T-helper 1 cell (primary cell): ENCODE results near the gene SUPV3L1.

ENCODE experiments used
- DNase-seq, 5 donors: peaks; one replicate each; pipeline ENCODE4 v3.0.0-alpha.2; 2012 to 2020

Gene SUPV3L1

DNA sequence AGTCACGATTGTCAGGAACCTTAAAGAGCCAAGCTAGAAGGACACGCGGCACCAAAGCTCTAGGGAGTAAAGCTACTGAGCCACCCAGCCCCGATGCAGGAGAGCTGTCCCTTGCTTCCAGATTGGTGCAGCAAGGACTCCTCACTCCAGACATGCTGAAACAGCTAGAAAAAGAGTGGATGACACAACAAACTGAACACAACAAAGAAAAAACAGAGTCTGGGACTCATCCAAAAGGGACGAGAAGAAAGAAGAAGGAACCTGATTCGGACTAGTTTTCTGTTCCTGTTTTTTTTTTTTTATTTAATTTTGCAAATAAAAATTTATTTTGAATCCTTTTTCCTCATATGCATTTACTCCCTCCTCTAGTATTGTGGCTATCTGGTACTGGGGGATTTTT, 28.7 kb downstream of the SUPV3L1 start:
- DNase-seq: no peak

DNA sequence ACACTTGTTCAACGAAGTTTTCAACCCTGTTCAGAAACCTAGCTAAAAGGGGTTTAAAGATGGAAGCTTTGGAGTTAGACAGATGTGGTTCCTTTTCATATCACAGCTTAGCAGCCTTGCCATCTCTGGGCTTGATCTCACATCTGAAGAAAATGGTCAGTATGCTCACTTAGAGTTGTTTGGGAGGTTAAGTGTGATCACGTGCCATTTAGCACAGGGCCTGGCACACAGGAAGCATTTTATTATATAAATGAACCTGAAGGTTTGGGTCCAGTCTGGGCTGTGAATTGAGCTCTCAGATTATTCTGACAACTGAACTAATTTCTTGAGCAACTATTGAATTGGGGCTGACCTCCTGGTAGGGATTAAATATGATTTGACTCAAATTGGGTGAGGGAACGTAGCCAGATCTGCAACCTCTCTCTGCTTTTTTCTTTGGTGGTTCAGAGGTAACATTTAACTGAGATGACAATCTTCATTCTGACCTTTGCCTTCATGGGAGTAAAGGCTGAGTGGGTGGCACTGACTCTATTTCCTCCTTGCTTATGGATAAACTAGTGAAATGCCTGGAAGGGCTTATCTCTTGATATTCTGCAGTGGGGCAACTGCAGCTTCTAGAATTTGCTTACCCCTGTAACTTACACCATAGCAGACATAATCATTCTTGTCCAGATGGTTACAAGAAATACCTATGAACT, 29.9 kb downstream of the SUPV3L1 start:
- DNase-seq: no peak

DNA sequence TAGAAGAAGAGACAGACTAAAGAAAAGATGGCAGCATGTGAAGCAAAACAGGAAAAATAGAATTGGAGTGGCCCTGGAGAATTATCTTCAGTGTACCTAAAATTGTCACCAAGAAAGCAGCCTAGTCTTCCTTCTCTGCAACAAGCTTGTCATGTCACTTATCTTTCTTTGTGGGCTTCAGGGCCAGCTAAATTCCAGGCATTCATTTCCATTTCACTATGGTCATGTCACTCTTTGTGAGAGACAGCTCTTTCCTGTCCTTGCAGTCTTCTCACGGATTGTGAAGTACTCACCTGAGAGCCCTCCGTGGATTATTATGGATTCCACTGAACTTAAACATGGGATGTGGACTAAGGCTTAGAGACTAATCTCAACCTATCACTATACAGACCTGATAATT, 31.1 kb downstream of the SUPV3L1 start:
- DNase-seq: no peak

- DNase-seq: no peak
Observed at GRCh38 chr10:69211524-69211923, 31.5 kb downstream of the SUPV3L1 start.

DNA sequence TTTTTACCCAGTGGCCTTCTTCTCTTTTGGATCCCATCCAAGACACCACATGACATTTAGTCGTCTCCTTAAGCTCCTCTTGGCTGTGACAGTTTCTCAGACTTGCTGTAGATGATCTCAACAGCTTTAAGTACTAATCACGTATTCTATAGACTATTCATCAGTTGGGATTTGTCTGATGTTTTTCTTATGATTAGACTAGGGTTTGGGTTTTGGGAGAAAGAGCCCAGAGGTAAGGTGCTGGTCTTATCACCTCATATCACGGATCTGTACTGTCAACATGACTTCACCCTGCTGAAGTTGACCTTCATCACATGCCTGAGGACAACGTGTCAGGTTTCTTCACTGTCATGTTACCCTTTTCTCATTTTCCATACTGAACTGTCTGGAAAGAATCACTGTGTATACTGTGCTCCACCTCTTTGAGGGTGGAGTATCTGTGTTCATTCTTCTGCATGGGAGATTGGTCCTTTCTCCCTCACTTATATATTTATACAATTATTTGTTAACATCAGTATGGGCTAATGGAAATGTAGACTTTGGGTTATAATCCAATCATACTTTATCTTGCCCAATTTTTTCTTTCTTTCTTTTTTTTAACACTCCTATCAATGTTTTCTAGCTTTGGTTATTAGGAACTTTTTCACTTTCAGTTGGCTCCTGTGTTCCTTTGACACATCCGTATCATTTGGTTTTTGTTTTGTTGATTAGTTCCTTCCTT, 33.7 kb downstream of the SUPV3L1 start:
- DNase-seq: no peak

GRCh38 chr10:69214666-69215131, 34.7 kb downstream of the SUPV3L1 start:
- peak in 1 of 5 donors; percentile 46 for DNase-seq

GRCh38 chr10:69215405-69216171, 35.6 kb downstream of the SUPV3L1 start:
- DNase-seq: peak in 1 of 5 donors; percentile 79

- no peak for DNase-seq
Observed at GRCh38 chr10:69216577-69217118, 36.6 kb downstream of the SUPV3L1 start.

DNA sequence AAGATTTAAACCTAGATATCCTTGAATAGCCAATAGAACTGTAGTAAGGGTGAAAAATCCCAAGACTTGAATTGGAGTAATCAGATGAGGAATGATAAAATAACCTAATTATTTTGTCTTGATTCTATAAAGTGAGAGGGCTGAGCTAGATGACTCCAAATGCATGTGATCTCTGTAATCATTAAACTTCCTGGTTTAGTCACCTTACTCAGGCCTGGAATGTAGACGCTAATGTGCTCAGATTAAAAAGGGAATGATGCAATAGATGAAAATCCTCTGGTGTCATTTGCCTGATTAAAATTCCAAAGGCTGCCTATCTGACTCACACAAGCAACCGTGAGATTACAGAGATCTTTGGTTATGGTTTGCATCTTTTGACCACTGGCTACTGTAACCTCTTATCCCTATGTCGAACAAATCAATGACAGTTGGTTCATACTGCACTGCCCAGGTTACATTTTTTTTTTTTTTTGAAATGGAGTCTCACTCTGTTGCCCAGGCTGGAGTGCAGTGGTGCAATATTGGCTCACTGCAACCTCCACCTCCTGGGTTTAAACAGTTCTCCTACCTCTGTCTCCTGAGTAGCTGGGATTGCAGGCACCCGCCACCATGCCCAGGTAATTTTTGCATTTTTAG, 37.2 kb downstream of the SUPV3L1 start:
- DNase-seq: no peak

DNA sequence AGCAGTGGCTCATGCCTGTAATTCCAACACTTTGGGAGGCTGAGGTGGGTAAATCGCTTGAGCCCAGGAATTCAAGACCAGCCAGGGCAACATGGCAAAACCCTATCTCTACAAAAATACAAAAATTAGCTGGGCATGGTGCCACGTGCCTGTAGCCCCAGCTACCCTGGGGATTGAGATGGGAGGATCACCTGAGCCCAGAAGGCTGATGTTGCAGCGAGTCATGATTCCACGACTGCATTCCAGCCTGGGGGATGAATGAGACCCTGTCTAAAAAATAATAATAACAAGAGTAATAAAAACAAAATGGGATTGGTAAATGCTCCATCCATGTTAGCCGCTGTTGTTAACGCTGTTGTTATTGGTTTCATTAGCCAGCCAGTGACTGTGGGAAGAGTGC, 38.8 kb downstream of the SUPV3L1 start:
- DNase-seq: no peak

DNA sequence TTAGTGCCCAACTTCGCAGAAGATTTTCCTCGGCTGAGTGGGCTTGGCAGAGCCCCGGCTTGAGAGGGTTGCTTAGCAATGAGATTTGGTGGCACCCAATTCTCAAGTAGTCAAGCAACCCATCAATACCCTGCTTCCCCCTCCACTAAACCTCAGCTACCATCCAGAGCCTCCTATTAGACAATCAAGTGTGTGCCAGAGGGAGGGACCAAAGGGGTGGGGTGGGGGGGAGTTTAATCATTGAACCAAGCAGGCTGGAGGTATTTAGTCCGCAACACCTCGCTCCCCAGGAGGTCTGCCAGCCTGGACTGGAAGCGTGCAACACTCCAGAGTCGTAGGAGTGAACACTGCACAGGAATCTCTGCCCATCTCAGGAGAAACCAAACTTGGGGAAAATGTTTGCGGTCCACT, 40.0 kb downstream of the SUPV3L1 start, which contains the start of gene HKDC1:
HKDC1 (plus strand) TSS at position 292 of the 411 bp plus-strand sequence; CDS start at position 396, 104 bp downstream.
- DNase-seq: no peak

- DNase-seq: no peak
Observed at GRCh38 chr10:69220507-69220906, 40.5 kb downstream of the SUPV3L1 start.

DNA sequence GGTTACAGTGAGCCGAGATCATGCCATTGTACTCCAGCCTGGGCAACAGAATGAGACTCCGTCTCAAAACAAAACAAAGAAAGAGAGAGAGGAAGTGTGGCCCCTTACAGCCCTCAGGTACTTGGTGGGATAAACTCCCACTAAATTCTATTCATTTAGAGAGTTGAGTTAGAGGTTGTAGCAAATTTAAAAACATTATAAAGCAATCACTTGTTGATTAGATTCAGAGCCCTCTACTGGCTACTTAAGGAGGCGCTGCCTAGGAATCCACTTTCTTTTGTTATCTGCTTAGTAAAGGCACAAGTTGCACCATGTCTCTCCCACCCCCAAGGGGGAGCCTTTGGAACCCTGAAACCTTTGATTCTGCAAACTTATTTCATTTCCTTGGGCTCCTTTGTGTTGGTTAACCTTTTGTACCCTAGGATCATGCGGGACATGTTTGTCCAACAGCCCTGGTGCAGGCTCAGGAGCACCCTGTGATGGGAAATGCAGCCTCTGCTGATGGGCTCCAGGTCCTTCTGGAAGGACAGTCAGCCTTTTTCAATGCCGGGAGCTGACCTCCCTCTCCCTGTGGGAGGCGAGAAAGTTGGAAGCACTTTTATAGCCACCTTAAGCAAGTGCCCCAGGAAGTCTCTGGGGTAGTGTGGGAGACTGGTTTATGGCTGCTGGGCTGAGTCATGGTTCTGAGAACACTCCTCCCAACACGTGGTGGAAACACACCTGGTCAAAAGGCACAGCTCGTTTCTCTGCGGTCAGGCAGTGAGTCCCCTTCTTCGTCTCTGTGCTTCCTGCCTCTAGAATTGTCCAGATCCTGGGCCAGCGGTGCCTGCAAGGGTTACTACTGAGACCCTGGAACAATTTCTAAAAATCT, 42.4 kb downstream of the SUPV3L1 start:
- DNase-seq: peak in 4 of 5 donors; percentile 30 to 92 (median 38)

DNA sequence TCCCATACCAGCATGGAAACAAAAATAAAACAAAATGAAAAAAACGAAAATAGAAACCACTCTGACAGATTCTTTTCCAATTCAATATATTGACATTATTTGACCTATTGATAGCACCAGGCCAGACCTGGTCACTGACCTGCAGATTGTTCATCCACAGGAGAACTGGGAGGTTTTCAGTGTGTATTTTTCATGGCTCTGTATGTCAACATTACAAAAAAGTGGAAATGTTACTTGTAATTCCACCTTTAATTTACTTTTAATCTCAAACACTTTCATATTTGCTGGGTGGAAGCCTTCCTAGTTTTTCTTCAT, 43.0 kb downstream of the SUPV3L1 start:
- DNase-seq: no peak

DNA sequence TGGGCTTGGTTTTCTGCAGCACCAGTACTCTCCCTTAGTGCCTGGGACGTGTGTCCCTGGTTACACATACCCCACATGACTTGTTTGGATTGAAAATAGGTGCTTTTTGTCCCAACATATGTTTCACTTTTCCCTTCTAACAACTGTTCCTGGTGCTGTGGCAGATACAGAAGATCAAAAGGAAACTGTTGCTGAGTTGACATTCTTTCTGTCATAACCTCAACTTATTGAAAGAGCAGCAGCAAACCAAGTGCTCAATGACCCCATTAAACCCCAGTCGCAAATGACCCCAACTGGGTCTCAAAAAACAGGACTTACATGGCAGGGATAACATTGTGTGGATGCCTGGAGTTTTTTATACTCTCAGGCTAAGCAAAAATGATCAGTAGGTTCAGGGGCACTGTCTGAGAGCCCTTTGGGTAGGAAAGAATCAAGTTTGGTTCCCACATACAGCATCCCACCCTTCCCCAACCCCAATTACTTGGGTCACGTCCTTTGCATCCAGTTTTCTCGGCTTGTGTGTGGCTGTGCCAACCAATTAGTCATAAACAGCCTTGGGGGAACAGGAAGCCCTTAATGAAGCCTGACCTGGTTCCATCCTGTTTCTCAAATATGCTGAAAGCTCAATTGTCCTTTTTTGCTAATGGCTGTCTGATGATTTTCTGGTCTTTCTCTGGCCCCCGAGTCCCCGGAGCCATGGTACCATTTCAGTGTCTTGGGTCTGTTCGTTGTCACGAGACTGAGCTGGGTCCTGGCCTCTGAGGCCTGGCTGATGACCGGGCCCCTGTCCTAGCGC, 45.0 kb downstream of the SUPV3L1 start:
- DNase-seq: peak in 1 of 5 donors; percentile 32

GRCh38 chr10:69225681-69226080, 45.6 kb downstream of the SUPV3L1 start:
- no peak for DNase-seq

DNA sequence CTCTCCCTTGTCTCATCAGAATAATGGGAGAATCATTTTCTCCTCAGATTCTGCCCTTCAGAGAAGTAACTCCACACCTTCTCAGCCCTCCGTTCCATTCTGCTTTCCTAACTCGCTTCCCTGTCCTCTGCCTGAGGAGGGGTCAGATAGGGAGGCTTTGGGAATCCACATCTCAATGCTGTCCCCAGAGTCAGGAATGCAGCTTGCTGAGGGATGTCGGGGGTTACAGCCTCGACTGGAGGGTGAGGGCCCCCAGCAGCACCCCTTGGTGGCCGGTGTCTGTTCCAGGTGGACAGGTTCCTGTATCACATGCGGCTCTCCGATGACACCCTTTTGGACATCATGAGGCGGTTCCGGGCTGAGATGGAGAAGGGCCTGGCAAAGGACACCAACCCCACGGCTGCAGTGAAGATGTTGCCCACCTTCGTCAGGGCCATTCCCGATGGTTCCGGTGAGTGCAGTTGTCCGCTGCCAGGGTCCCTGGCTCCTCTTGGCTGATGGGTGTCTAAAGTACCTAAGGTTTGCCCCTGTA, 47.0 kb downstream of the SUPV3L1 start:
- DNase-seq: no peak

DNA sequence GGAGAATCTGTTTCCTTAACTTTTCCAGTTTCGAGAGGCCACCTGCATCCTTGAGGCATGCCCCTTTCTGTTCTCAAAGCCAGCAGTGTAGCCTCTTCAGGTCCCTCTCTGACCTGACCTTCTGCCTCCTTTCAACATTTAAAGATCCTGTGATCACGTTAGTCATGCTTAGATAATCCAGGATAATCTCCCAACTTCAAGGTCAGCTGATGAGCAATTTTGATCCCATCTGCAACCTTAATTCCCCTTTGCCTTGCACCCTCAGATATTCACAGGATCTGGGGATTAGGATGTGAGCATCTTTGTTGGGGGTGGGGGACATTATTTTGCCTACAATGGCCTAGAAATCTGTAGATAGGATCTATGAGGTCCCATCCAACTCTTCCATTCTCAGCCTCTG, 48.1 kb downstream of the SUPV3L1 start:
- DNase-seq: no peak

GRCh38 chr10:69229616-69229916, 49.5 kb downstream of the SUPV3L1 start:
- DNase-seq: no peak

GRCh38 chr10:69230128-69230527, 50.1 kb downstream of the SUPV3L1 start:
- DNase-seq: no peak

DNA sequence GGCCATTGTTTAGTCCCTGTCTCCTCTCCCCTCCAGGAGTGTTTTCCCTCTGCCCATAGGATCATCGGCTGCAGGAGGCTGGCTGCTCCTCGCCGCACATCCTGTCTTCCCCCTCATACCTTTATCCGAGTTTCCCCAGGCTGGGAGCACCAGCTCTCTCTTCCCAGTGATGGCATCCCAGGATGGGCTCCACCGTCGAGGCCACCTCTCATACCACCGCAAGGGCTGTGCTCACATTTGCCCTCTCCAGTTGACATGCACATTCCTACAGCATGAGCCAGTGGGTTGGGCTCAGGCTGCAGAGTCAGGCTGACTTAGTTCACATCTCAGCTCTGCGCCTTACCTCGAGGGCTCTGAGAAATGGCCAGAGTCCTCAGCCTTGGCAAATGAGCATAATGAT, 52.2 kb downstream of the SUPV3L1 start:
- DNase-seq: no peak
